ENCODE measurements around the gene RPUSD1.
"Not testable (repeated sequence)": the region's sequence is repeated elsewhere in the genome, so short reads cannot be mapped to it uniquely, and the experiment has no call there.

Gene RPUSD1

DNA sequence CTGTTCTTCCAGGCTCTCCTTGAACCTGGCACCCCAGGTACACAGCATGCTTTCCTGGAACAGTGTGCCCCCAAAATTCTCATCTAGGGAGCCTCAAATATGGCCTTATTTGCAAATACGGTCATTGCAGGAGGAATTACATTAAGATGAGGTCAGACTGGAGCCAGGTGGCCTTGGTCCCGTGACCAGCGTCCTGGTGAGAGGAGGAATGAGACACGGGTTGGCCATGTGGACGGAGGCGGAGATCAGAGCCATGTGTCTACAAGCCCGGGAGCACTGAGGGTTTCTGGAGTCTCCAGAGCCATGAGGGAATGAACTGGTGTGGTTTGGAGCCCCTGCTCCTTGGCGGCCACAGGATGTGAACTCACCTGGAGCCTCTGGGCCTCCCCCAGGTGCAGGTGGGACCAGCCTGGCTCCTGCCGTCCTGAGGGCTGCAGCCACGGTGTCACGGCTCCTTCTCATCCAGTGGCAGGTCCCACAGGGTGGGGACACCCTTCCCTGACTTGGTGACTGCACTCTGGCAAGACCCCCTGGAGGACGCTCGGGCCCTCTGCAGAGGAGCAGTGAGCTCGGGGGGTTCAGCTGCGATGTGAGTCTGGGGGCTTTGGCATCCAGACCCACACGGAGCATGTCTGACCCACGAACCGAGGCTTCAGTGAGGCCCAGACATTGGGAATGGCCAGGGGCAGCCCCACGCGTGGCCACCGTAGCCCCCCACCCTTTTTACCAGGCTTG lies 34.2 kb upstream of the RPUSD1 start:
- Histone ChIP-seq H3K27me3 (ENCODE audit: insufficient read depth, low read length, poor library complexity) (no peaks in the 10 kb centered on the region), H3K4ac (ENCODE audit: low read depth, low read length) (no peak overlapping the region), H3K79me2 (ENCODE audit: control insufficient read depth, insufficient read depth, low read length) (no peaks in the 10 kb centered on the region), H3K56ac (ENCODE audit: low read length) (no peak overlapping the region), H2BK15ac (replicated peaks; ENCODE audit: low read depth) (no peak overlapping the region), H4K8ac (ENCODE audit: low read depth, low read length) (no peak overlapping the region), H3K36me3 (ENCODE audit: control insufficient read depth, insufficient read depth, low read length) (no peaks in the 10 kb centered on the region), H2BK120ac (ENCODE audit: low read depth, low read length) (no peak overlapping the region), H2BK5ac (ENCODE audit: low read length) (no peak overlapping the region), H3K4me1 (ENCODE audit: control insufficient read depth, low read depth, low read length) (no peaks in the 10 kb centered on the region), H3K18ac (ENCODE audit: low read length) (no peak overlapping the region), H3K4me2 (ENCODE audit: low read length) (no peak overlapping the region), H3K9ac (ENCODE audit: low read length) (no peak overlapping the region), H3K79me1 (ENCODE audit: low read length) (no peaks in the 10 kb centered on the region), H3K4me3 (ENCODE audit: low read length) (no peak overlapping the region), H3K27ac (ENCODE audit: low read depth, low read length) (no peak overlapping the region), H3K23ac (ENCODE audit: low read length) (no peak overlapping the region), H4K5ac (ENCODE audit: low read length) (no peak overlapping the region), H2AK5ac (ENCODE audit: low read length) (no peak overlapping the region)
- no peak for DNase-seq
- WGBS (ENCODE audit: extremely low coverage, insufficient coverage, low lambda C conversion rate): no CpG with 5 or more reads among the region's 21 CpGs

DNA sequence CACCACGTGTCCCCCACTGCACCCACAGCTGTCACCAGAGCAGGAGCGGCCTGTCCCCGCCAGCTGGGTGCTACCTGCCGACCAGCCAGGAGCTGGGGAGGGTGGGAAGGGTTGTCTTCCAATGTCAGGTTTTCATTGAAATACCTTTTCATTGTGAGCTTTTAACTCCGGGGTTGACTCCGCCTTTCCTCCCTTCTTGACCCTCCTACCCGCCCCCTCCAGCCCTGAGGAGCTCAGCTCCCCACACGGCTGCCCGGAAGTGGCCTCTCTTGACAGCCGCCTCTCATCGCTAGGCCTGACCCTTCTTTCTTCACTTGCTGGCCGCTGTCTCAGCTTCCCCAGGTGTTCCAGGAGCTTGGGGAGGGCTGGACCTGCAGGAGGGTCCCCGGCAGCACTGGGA lies 33.6 kb upstream of the RPUSD1 start:
- no peak overlapping the region for H3K18ac ChIP-seq (ENCODE audit: low read length)

DNA sequence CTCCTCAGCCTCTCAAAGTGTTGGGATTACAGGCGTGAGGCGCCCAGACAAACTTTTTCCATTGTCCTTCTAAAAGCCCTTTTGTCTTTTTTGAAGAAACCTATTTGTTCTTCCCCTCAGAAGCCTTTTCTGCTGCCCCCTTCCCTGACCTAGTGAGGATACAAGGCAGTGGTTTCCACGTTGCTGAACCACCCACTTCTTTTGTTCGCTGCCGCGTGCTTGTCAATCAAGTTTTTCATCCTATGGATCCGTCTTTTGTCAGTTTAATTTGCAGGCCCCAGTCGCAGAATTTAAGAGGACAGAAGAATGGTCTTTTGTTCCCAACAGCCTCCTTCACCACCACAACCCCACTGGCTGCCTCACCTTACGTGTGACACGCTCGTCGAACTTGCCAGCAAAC lies 32.6 kb upstream of the RPUSD1 start:
- Histone ChIP-seq H3K9ac (ENCODE audit: low read length) (no peak overlapping the region), H3K27ac (ENCODE audit: low read depth, low read length) (no peak overlapping the region), H4K5ac (ENCODE audit: low read length) (no peak overlapping the region), H2BK15ac (replicated peaks; ENCODE audit: low read depth) (no peak overlapping the region), H3K4me1 (ENCODE audit: control insufficient read depth, low read depth, low read length) (no peaks in the 10 kb centered on the region), H4K8ac (ENCODE audit: low read depth, low read length) (no peak overlapping the region), H3K36me3 (ENCODE audit: control insufficient read depth, insufficient read depth, low read length) (no peaks in the 10 kb centered on the region), H2BK120ac (ENCODE audit: low read depth, low read length) (no peak overlapping the region), H3K79me2 (ENCODE audit: control insufficient read depth, insufficient read depth, low read length) (no peaks in the 10 kb centered on the region), H3K79me1 (ENCODE audit: low read length) (no peaks in the 10 kb centered on the region), H3K56ac (ENCODE audit: low read length) (no peak overlapping the region), H3K4ac (ENCODE audit: low read depth, low read length) (no peak overlapping the region), H3K27me3 (ENCODE audit: insufficient read depth, low read length, poor library complexity) (no peaks in the 10 kb centered on the region), H2BK5ac (ENCODE audit: low read length) (no peak overlapping the region), H3K18ac (ENCODE audit: low read length) (no peak overlapping the region), H2AK5ac (ENCODE audit: low read length) (no peak overlapping the region), H3K23ac (ENCODE audit: low read length) (no peak overlapping the region), H3K4me2 (ENCODE audit: low read length) (no peak overlapping the region), H3K4me3 (ENCODE audit: low read length) (no peak overlapping the region)
- WGBS (ENCODE audit: extremely low coverage, insufficient coverage, low lambda C conversion rate): no CpG with 5 or more reads among the region's 12 CpGs
- DNase-seq: no peak

More for the DNA sequence above, 33.6 kb upstream of the RPUSD1 start:
- Histone ChIP-seq H2BK5ac (ENCODE audit: low read length) (no peak overlapping the region), H3K79me2 (ENCODE audit: control insufficient read depth, insufficient read depth, low read length) (no peaks in the 10 kb centered on the region), H3K4ac (ENCODE audit: low read depth, low read length) (no peak overlapping the region), H3K36me3 (ENCODE audit: control insufficient read depth, insufficient read depth, low read length) (no peaks in the 10 kb centered on the region), H3K27me3 (ENCODE audit: insufficient read depth, low read length, poor library complexity) (no peaks in the 10 kb centered on the region), H2BK120ac (ENCODE audit: low read depth, low read length) (no peak overlapping the region), H3K23ac (ENCODE audit: low read length) (no peak overlapping the region), H3K56ac (ENCODE audit: low read length) (no peak overlapping the region), H4K5ac (ENCODE audit: low read length) (no peak overlapping the region), H2AK5ac (ENCODE audit: low read length) (no peak overlapping the region), H3K4me1 (ENCODE audit: control insufficient read depth, low read depth, low read length) (no peaks in the 10 kb centered on the region), H3K4me2 (ENCODE audit: low read length) (no peak overlapping the region), H3K27ac (ENCODE audit: low read depth, low read length) (no peak overlapping the region), H3K79me1 (ENCODE audit: low read length) (no peaks in the 10 kb centered on the region), H3K9ac (ENCODE audit: low read length) (no peak overlapping the region), H2BK15ac (replicated peaks; ENCODE audit: low read depth) (no peak overlapping the region), H4K8ac (ENCODE audit: low read depth, low read length) (no peak overlapping the region), H3K4me3 (ENCODE audit: low read length) (no peak overlapping the region)
- no CpG with 5 or more reads among the region's 13 CpGs for WGBS (ENCODE audit: extremely low coverage, insufficient coverage, low lambda C conversion rate)
- no peak for DNase-seq

DNA sequence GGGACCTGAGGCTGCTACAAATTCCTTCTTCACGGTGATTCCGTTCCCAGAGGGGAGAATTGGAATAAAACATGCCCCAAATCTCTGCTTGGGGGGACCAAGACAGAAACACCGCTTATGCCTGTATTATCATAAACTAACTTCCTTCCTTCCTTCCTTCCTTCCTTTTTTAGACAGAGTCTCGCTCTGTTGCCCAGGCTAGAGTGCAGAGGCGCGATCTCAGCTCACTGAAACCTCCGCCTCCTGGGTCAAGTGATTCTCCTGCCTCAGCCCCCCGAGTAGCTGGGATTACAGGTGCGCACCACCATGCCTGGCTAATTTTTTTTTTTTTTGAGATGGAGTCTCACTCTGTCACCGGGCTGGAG lies 31.8 kb upstream of the RPUSD1 start:
- not testable (repeated sequence) for H2AK5ac ChIP-seq (ENCODE audit: low read length); H2BK15ac ChIP-seq (replicated peaks; ENCODE audit: low read depth); H3K79me1 ChIP-seq (ENCODE audit: low read length); H3K4ac ChIP-seq (ENCODE audit: low read depth, low read length); H3K79me2 ChIP-seq (ENCODE audit: control insufficient read depth, insufficient read depth, low read length); DNase-seq; H3K9ac ChIP-seq (ENCODE audit: low read length); H3K27me3 ChIP-seq (ENCODE audit: insufficient read depth, low read length, poor library complexity); H3K27ac ChIP-seq (ENCODE audit: low read depth, low read length); H4K8ac ChIP-seq (ENCODE audit: low read depth, low read length); H3K36me3 ChIP-seq (ENCODE audit: control insufficient read depth, insufficient read depth, low read length); H3K4me2 ChIP-seq (ENCODE audit: low read length); H3K4me3 ChIP-seq (ENCODE audit: low read length); H4K5ac ChIP-seq (ENCODE audit: low read length); H2BK5ac ChIP-seq (ENCODE audit: low read length); H3K23ac ChIP-seq (ENCODE audit: low read length); H3K4me1 ChIP-seq (ENCODE audit: control insufficient read depth, low read depth, low read length); H3K56ac ChIP-seq (ENCODE audit: low read length); H2BK120ac ChIP-seq (ENCODE audit: low read depth, low read length); H3K18ac ChIP-seq (ENCODE audit: low read length)
- WGBS (ENCODE audit: extremely low coverage, insufficient coverage, low lambda C conversion rate): no CpG with 5 or more reads among the region's 10 CpGs

DNA sequence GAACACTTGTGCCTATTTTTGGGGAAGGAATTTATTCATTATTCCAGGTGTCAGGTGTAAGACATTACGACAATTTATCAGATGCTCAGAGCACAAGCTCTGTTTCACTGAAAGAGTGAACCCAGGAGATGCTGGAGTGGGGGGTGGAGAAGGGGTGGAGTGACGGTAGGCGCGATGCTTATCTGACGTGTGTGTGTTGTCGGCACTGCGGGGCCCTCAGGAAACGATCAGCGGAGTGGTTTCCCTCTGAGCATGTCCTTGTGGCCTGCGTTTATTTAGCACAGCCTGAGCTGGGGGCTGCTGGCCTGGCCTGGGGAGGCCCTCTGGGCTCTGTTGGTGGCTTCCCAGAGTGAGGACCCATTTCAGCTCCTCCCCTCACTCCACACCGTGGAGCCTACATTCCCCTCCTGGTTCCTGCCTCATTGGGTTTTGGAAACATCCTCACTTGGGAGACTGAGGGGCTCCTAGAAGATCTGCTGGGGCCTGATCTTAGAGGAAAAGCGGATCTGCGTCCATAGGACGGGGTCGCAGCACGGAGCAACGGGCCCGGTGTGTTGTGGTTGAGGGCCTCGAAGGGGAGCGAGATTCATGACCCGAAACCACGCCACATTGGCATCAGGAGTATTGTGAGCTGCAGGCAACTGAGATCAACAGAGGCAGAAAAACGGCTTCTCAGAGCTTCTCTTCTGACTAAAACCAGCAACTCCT lies 31.3 kb upstream of the RPUSD1 start:
- H3K4me3 ChIP-seq (ENCODE audit: low read length): no peak overlapping the region
- no peak overlapping the region for H3K4me2 ChIP-seq (ENCODE audit: low read length)
- H2BK120ac ChIP-seq (ENCODE audit: low read depth, low read length): no peak overlapping the region
- DNase-seq: no peak
- no peaks in the 10 kb centered on the region for H3K79me1 ChIP-seq (ENCODE audit: low read length)
- no peak overlapping the region for H2BK15ac ChIP-seq (replicated peaks; ENCODE audit: low read depth)
- H3K27ac ChIP-seq (ENCODE audit: low read depth, low read length): no peak overlapping the region
- no peak overlapping the region for H3K18ac ChIP-seq (ENCODE audit: low read length)
- no peak overlapping the region for H3K9ac ChIP-seq (ENCODE audit: low read length)
- no peak overlapping the region for H2AK5ac ChIP-seq (ENCODE audit: low read length)
- H3K4me1 ChIP-seq (ENCODE audit: control insufficient read depth, low read depth, low read length): no peaks in the 10 kb centered on the region
- H4K5ac ChIP-seq (ENCODE audit: low read length): no peak overlapping the region
- WGBS (ENCODE audit: extremely low coverage, insufficient coverage, low lambda C conversion rate): no CpG with 5 or more reads among the region's 23 CpGs
- H4K8ac ChIP-seq (ENCODE audit: low read depth, low read length): no peak overlapping the region
- H2BK5ac ChIP-seq (ENCODE audit: low read length): no peak overlapping the region
- no peak overlapping the region for H3K4ac ChIP-seq (ENCODE audit: low read depth, low read length)
- H3K79me2 ChIP-seq (ENCODE audit: control insufficient read depth, insufficient read depth, low read length): no peaks in the 10 kb centered on the region
- no peaks in the 10 kb centered on the region for H3K36me3 ChIP-seq (ENCODE audit: control insufficient read depth, insufficient read depth, low read length)
- no peak overlapping the region for H3K23ac ChIP-seq (ENCODE audit: low read length)
- H3K27me3 ChIP-seq (ENCODE audit: insufficient read depth, low read length, poor library complexity): no peaks in the 10 kb centered on the region
- H3K56ac ChIP-seq (ENCODE audit: low read length): no peak overlapping the region
